GM12892 (cell line): ENCODE data around the gene KDM5A.
"Not testable (repeated sequence)": the region's sequence is repeated elsewhere in the genome, so short reads cannot be mapped to it uniquely, and the experiment has no call there.

Experiments
- DNase-seq: peaks from one replicate; pipeline ENCODE4 v3.0.0; 2011; ENCODE audit not compliant: insufficient read length
- FAIRE-seq: peaks from 2 replicates; lab custom pipeline; 2011; peaks lifted over from hg19 to GRCh38; lab: Jason Lieb, UNC
- POLR2A ChIP-seq: IDR thresholded peaks from 2 replicates; pipeline ENCODE4 v1.6.1; 2011; ENCODE audit warnings: low read depth, low read length, control low read depth
- POLR2AphosphoS5 ChIP-seq: IDR thresholded peaks from 2 replicates; pipeline ENCODE4 v1.6.1; 2011; ENCODE audit warnings: low read depth, low read length, control low read depth
- TAF1 ChIP-seq: IDR thresholded peaks from 2 replicates; pipeline ENCODE4 v1.6.1; 2011; ENCODE audit warnings: low read depth, mild to moderate bottlenecking, control low read depth, low read length, borderline replicate concordance

Gene KDM5A

DNA sequence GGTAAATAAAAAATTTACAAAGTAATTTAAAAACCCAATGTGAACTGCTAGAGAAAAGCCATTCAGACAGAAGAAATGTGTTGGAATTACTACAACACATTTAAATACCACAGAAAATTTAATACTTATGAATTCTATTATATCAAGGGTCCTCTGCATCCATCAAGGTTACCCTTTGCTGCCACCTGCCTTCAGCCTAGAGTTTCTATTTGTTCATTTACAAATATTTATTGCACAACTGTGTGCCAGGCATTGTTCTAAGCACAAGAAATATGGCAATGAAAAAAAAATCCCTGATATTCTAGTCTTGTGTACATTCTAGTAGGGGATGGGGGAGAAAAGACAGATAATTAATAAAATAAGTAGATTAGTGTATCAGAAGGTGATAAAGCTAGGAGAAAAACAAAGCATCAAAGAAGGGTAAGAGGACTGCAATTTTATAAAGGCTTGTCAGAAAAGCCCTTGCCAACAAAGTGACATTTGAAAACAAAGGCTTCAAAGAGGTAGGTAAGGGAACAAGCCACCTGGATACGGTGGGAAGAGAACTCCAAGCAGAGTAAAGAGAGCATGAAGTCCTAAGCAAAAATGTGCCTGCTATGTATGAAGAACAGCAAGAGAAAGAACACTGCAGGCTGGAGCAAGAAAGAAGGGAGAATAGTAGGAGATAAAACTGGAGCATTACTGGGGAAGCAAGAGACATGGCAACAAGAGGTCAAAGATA is 67.4 kb downstream of the KDM5A start:
- no peak for TF ChIP-seq POLR2AphosphoS5
- TF ChIP-seq TAF1, result no peak
- TF ChIP-seq POLR2A, result no peak
- DNase-seq (no peak), FAIRE-seq (no peak)

DNA sequence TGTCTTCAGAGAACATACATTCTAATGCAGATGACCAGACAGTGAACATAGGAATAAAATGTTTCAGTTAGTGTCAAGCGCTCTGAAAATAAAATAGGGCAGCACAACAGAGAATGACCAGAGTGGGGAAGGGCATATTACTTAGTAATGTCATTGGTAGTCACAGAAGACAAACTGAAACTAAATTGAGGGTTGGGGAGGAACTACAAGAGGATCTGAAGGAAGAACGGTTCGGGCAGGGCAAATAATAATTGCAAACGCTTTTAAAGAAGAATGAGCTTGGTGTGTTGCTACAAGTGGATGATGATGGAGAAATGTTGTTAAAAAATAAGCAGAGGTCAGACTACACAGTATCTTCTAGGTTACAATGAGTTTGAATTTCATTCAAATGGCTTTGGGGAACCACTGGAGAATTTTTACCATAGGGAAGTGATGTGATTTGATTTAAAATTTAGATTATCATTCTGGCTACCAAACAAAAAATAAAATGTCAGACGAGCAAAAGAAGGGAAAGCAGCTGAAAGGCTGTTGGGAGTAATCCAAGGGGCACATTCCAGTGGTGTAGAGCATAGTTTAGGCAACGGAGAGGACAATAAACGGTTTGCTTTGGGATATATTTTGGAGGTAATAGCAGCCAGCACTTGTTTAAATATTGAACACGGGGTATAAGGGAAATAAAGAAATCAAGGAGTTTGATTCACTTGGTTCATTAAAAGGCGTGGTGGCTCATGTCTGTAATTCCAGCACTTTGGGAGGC is 70.2 kb downstream of the KDM5A start:
- FAIRE-seq (no peak), DNase-seq (no peak)

DNA sequence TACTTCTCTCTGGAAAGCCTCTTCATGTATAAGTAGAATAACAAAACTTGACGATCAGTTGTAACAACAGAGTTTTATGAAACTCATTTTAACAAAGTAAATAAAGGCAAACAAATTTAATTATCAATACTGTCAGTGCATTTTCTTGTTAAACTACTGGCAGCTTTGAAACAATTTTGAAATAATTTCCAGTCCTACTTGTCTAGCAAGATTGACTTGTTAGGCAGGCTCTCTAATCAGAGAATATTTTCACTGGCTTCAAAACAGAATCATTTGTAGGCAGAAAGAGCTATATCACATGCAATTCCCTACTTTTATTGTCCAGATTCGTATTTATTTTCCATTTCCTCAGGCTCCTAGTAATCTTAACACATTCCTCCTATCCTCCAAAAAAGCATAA is 80.6 kb downstream of the KDM5A start:
- TF ChIP-seq POLR2A (no peak), TAF1 (no peak), POLR2AphosphoS5 (no peak)
- no peak for DNase-seq
- no peak for FAIRE-seq

More for the DNA sequence above, 70.2 kb downstream of the KDM5A start:
- TF ChIP-seq TAF1, result no peak
- no peak for TF ChIP-seq POLR2AphosphoS5
- no peak for TF ChIP-seq POLR2A

DNA sequence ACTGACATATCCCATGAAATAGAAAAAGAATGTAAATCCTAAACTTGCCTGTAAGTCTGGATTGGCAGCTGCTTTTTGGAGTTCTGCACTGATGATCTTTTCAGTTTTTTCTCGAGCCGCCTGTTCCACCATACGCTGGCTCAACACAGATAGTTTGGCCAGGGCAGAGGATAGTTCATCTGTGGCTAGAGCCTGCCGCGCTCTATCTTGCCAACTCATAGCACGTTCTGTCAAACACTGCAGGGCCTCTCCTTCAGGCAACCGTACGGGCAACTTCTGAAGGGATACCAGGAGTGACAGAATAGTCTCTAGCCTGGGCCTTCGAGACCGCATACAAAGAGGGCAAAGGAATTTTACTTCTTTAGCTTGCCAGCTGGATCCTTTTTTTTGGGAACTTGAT is 81.7 kb downstream of the KDM5A start:
- TF ChIP-seq POLR2A (no peak), POLR2AphosphoS5 (no peak), TAF1 (no peak)
- DNase-seq, result no peak
- no peak for FAIRE-seq

DNA sequence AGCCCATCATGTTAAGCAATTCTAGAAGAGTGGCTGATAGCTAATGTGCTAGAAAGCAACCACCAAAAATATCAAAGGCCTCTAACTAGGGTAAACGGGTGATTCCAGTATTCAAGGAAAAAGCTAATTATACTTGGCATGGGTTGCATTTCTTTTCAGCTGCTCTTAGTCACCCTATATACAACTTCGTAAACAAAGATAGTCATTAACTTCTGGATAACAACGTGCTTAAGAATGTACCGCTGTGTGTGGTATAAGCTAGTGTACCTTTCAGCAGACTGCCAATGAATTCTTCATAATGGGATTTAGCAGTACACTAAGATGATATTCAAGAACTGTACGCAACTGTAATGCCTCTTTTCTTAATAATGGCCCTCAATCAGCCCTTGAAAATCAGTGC is 84.3 kb downstream of the KDM5A start:
- TF ChIP-seq TAF1 (no peak), POLR2AphosphoS5 (no peak), POLR2A (no peak)
- FAIRE-seq, result no peak

DNA sequence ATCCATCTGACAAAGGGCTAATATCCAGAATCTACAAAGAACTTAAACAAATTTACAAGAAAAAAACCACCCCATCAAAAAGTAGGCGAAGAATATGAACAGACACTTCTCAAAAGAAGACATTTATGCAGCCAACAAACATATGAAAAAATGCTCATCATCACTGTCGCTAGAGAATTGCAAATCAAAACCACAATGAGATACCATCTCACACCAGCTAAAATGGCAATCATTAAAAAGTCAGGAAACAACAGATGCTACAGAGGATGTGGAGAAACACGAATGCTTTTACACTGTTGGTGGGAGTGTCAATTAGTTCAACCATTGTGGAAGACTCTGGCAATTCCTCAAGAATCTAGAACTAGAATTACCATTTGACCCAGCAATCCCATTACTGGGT is 86.4 kb downstream of the KDM5A start:
- not testable (repeated sequence) for DNase-seq, FAIRE-seq

More for the DNA sequence above, 84.3 kb downstream of the KDM5A start:
- DNase-seq, result no peak

DNA sequence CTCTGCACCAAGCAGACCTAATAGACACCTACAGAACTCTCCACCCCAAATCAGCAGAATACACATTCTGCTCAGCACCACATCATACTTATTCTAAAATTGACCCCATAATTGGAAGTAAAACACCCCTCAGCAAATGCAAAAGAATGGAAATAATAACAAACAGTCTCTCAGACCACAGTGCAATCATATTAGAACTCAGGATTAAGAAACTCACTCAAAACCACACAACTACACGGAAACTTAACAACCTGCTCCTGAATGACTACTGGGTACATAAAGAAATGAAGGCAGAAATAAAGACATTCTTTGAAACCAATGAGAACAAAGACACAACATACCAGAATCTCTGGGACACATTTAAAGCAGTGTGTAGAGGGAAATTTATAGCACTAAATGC is 89.0 kb downstream of the KDM5A start:
- FAIRE-seq, DNase-seq: not testable (repeated sequence)

DNA sequence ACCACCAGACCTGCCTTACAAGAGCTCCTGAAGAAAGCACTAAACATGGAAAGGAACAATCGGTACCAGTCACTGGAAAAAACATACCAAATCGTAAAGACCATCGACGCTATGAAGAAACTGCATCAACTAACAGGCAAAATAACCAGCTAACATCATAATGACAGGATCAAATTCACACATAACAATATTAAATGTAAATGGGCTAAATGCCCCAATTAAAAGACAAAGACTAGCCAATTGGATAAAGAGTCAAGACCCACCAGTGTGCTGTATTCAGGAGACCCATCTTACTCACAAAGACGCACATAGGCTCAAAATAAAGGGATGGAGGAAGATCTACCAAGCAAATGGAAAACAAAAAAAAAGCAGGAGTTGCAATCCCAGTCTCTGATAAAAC is 89.6 kb downstream of the KDM5A start:
- FAIRE-seq, DNase-seq: not testable (repeated sequence)

DNA sequence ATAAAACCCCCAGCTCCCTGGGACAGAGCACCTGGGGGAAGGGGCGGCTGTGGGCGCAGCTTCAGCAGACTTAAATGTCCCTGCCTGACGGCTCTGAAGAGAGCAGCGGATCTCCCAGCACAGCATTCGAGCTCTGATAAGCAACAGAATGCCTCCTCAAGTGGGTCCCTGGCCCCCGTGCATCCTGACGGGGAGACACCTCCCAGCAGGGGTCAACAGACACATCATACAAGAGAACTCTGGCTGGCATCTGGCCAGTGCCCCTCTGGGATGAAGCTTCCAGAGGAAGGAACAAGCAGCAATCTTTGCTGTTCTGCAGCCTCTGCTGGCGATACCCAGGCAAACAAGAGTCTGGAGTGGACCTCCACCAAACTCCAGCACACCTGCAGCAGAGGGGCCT is 91.1 kb downstream of the KDM5A start:
- DNase-seq, FAIRE-seq: not testable (repeated sequence)

DNA sequence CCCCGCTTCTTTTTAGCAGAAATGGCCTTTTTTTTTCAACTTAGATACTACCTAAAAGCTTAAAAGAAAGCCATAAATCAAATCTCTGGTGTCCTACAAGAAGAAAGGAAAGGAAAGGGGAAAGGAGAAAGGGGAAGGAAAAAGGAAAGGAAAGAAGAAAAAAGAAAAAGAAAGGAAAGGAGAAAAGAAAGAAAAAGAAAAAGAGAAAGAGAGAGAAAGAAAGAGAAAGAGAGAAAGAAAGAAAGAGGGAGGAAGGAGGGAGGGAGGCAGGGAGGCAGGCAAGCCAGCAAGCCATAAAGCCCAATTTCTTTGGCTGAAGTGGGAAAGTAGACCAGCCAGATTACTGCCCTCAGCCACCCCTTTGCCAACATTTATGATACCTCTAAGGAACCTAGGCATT is 94.0 kb downstream of the KDM5A start:
- TF ChIP-seq TAF1 (no peak), POLR2A (no peak), POLR2AphosphoS5 (no peak)
- DNase-seq (no peak), FAIRE-seq (no peak)

DNA sequence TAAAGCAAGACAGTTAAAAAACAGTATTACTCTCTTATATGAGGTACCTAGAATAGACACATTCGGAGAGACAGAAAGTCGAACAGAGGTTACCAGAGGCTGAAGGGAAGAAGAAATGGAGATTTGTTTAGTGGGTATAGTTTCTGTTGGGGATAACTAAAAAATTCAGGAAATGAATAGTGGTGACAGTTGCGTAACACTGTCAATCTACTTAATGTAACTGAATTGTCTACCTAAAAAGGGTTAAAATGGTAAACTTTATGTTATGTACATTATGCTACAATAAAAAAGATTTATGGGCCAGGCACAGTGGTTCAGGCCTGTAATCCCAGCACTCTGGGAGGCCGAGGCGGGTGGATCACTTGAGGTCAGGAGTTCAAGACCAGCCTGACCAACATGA is 95.9 kb downstream of the KDM5A start:
- TF ChIP-seq POLR2AphosphoS5 (no peak), TAF1 (no peak), POLR2A (no peak)
- DNase-seq (no peak), FAIRE-seq (no peak)

DNA sequence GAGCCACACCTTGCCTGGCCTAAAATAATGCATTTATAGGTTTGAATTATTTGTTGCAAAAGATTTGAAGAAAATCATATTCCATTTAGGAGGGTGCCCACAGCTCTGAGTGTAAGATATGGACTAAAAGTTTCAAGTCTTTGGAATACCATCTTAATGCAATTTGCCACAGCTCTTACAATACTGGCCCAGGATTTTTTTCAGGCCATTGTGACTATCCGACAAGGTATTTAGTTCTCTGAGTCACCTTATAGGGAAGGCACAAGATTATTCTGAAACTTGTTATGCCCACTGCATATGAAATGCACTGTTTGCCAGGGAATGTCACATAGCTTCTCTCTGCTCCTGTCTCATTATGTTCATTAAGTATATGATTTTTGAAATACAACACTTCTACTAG is 96.9 kb downstream of the KDM5A start:
- FAIRE-seq (no peak), DNase-seq (no peak)
- no peak for TF ChIP-seq TAF1

DNA sequence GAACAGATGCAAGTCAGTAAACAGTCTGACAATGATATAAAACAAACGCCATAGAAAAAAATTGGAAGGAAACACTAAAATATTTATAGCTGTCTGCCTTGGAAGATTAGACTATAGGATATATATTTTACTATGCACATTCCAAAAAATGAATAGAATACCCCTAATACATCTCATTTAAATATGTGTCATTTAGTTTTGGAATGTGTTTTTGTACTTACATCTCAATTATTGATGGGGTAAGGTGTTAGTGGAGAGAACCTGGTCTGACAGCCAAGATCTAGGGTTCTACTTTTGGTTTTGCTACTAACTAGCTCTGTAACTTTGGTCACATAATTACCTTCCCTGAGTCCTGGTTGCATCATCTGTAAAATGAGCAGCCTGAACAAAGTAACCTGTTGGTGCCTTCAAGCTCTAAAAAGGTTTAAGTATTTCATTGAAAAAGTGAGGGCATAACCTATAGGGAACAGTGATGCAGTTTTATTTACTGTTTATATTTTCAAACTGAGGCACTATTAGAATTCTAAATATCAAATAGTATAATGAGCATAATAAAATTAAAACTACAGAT is 97.9 kb downstream of the KDM5A start:
- FAIRE-seq (no peak), DNase-seq (no peak)
- TF ChIP-seq POLR2AphosphoS5, result no peak
- no peak for TF ChIP-seq POLR2A
- TF ChIP-seq TAF1, result no peak
